Keratinocyte (primary cell): ENCODE data around the gene SHISA5. TPM values are rescaled to one million over a fixed set of nuclear protein-coding genes. Genes with fewer than 3 reads are reported as not detected.

ENCODE experiments used
- DNase-seq: peaks from one replicate; pipeline ENCODE4 v3.0.0-alpha.2; 2011; ENCODE audit warnings: low read depth, missing footprints, low spot score
- FAIRE-seq: peaks from 2 replicates; lab custom pipeline; 2011; peaks lifted over from hg19 to GRCh38; lab: Jason Lieb, UNC
- H2AFZ ChIP-seq: 2 replicates; pipeline ENCODE4 v1.6.0; 2012; ENCODE audit warnings: low read length, control low read depth, inconsistent platforms; ENCODE audit not compliant: control insufficient read depth
- H3K27ac ChIP-seq: 2 replicates; pipeline ENCODE4 v1.5.1; 2011; ENCODE audit warnings: low read length; ENCODE audit not compliant: control insufficient read depth, insufficient read depth
- H3K27me3 ChIP-seq: 3 replicates; pipeline ENCODE4 v1.6.0; 2011; ENCODE audit warnings: low read length; ENCODE audit not compliant: control insufficient read depth, insufficient read depth; ENCODE audit errors: extremely low read depth
- H3K36me3 ChIP-seq, 2 experiments: 2 replicates in 1 of 2; 3 replicates in 1 of 2; pipeline ENCODE4 v1.5.1; 2011; ENCODE audit warnings: low read length in 2 of 2, mild to moderate bottlenecking in 1 of 2; ENCODE audit not compliant: control insufficient read depth in 2 of 2, insufficient read depth in 2 of 2; ENCODE audit errors: extremely low read depth in 1 of 2
- H3K4me1 ChIP-seq: 3 replicates; pipeline ENCODE4 v1.5.1; 2011; ENCODE audit warnings: low read length; ENCODE audit not compliant: control insufficient read depth, insufficient read depth; ENCODE audit errors: extremely low read depth
- H3K4me2 ChIP-seq: 3 replicates; pipeline ENCODE4 v1.6.0; 2011; ENCODE audit warnings: low read depth, low read length; ENCODE audit not compliant: control insufficient read depth, insufficient read depth; ENCODE audit errors: extremely low read depth
- H3K4me3 ChIP-seq, 3 experiments: fragments of 200-600 bp in 1 of 3; sonication (generic) in 1 of 3; 2 replicates in 2 of 3; 3 replicates in 1 of 3; pipeline ENCODE4 v1.5.1; 2011 to 2016; ENCODE audit warnings: low read length in 3 of 3, mild to moderate bottlenecking in 3 of 3, control low read depth in 2 of 3, inconsistent platforms in 1 of 3, low read depth in 1 of 3, mixed read lengths in 1 of 3, mixed run types in 1 of 3, moderate library complexity in 1 of 3; ENCODE audit not compliant: control insufficient read depth in 2 of 3, insufficient read depth in 2 of 3; ENCODE audit errors: extremely low read depth in 1 of 3
- H3K79me2 ChIP-seq: 2 replicates; pipeline ENCODE4 v1.6.0; 2012; ENCODE audit warnings: low read length; ENCODE audit not compliant: control insufficient read depth, insufficient read depth
- H3K9ac ChIP-seq: 3 replicates; pipeline ENCODE4 v1.6.0; 2011; ENCODE audit warnings: low read length; ENCODE audit not compliant: control insufficient read depth, insufficient read depth; ENCODE audit errors: extremely low read depth
- H3K9me1 ChIP-seq: 3 replicates; pipeline ENCODE4 v1.6.0; 2011; ENCODE audit warnings: low read length; ENCODE audit not compliant: control insufficient read depth, insufficient read depth; ENCODE audit errors: extremely low read depth
- H3K9me3 ChIP-seq: 2 replicates; pipeline ENCODE4 v1.5.1; 2012; ENCODE audit warnings: low read depth, low read length; ENCODE audit not compliant: control insufficient read depth
- H4K20me1 ChIP-seq: 3 replicates; pipeline ENCODE4 v1.6.0; 2011; ENCODE audit warnings: low read length; ENCODE audit not compliant: control insufficient read depth, insufficient read depth; ENCODE audit errors: extremely low read depth
- EZH2 ChIP-seq: IDR thresholded peaks from one replicate; pipeline ENCODE4 v1.6.1; 2012; ENCODE audit warnings: inconsistent platforms, mild to moderate bottlenecking, low read length, moderate library complexity
- dilution Hi-C: fragments of 300-500 bp; cut with MboI; formaldehyde crosslinking; loops from one replicate; pipeline ENCODE4 v1.7.0; 2020; ENCODE audit warnings: low sequenced_read_pairs; ENCODE audit not compliant: extremely low pct_ligation_motif_present
- polyA plus RNA-seq, 5 experiments: library from polyadenylated mRNA; depleted of rRNA in 3 of 5; stranded (reverse) in 3 of 5; stranded (forward) in 1 of 5; unstranded in 1 of 5; fragments of >200 nt; gene quantifications; 1 replicate in 1 of 5; 2 replicates in 3 of 5; 3 replicates in 1 of 5; pipeline versions ENCODE4 v1.2.1 to v1.2.3, GENCODE V29; 2011 to 2012; ENCODE audit warnings: missing spikeins in 2 of 5, low read depth in 1 of 5, low replicate concordance in 1 of 5
- TF ChIP-seq, protein P1 (sequence below), 3 experiments: IDR thresholded peaks in 1 of 3; conservative IDR thresholded peaks in 1 of 3; optimal IDR thresholded peaks in 1 of 3; 2 replicates in 2 of 3; 3 replicates in 1 of 3; pipeline versions ENCODE3 to v1.5.1; 2011; ENCODE audit warnings: low read length in 3 of 3, mild to moderate bottlenecking in 3 of 3, moderate library complexity in 2 of 3, control low read depth in 1 of 3, inconsistent platforms in 1 of 3; ENCODE audit not compliant: insufficient read depth in 2 of 3; ENCODE audit errors: extremely low read depth in 1 of 3

Gene SHISA5
- polyA plus RNA-seq, 1 donor (not counting 4 experiments of a cell fraction or from before 2014, with no cell fraction given), result 94.4 TPM

DNA sequence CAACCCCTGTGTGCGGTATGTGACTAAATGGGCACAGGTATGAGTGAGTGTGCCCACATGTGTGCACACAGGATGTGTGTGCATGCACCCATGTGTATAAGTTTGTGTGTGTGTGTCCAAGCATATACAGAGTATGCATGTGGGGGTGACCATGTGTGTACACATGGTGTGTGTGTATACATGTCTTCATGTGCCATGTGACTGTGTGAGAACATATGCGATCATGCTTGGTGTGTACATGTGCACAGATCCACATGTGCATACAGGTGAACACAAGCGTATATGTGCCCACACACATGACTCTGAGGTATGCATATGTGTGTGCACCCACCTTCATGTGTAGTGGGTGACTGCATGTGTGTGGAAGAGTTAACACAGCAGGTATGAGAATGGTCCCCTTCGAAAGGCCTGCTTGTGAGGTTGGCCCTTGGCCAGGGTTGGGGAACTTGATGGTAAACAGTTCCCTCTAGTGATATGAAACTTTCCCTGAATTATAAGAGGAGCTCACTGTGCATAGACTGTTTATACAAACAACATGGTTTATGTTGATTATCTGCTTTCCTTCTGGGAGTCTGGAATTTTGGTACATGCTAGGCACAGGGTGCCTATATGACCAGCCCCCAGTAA is 42.3 kb upstream of the SHISA5 start:
- Histone ChIP-seq H3K27ac (no peak overlapping the region), H3K4me1 (no peaks in the 10 kb centered on the region), H3K27me3 (no peaks in the 10 kb centered on the region), H2AFZ (no peak overlapping the region), H3K9me3 (no peaks in the 10 kb centered on the region), H4K20me1 (no peaks in the 10 kb centered on the region), H3K4me2 (no peak overlapping the region), H3K9me1 (no peaks in the 10 kb centered on the region), H3K9ac (no peak overlapping the region), H3K36me3 (peaks cover 27 to 31% of the 10 kb centered on the region in 2 experiments), H3K4me3 (no peak overlapping the region), H3K79me2 (no peaks in the 10 kb centered on the region)
- FAIRE-seq, result no peak
- TF ChIP-seq, protein P1, sequence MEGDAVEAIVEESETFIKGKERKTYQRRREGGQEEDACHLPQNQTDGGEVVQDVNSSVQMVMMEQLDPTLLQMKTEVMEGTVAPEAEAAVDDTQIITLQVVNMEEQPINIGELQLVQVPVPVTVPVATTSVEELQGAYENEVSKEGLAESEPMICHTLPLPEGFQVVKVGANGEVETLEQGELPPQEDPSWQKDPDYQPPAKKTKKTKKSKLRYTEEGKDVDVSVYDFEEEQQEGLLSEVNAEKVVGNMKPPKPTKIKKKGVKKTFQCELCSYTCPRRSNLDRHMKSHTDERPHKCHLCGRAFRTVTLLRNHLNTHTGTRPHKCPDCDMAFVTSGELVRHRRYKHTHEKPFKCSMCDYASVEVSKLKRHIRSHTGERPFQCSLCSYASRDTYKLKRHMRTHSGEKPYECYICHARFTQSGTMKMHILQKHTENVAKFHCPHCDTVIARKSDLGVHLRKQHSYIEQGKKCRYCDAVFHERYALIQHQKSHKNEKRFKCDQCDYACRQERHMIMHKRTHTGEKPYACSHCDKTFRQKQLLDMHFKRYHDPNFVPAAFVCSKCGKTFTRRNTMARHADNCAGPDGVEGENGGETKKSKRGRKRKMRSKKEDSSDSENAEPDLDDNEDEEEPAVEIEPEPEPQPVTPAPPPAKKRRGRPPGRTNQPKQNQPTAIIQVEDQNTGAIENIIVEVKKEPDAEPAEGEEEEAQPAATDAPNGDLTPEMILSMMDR (optimal IDR thresholded peaks at IDR 0.05 in 1 of 3, IDR thresholded peaks at IDR 0.05 in 1 of 3, conservative IDR thresholded peaks at IDR 0.05 in 1 of 3; ENCODE audit: extremely low read depth in 1 of 3, insufficient read depth in 2 of 3, low read length in 3 of 3), result no peak
- no peak for TF ChIP-seq EZH2
- dilution Hi-C loops, result no loop called here
- DNase-seq, result no peak

DNA sequence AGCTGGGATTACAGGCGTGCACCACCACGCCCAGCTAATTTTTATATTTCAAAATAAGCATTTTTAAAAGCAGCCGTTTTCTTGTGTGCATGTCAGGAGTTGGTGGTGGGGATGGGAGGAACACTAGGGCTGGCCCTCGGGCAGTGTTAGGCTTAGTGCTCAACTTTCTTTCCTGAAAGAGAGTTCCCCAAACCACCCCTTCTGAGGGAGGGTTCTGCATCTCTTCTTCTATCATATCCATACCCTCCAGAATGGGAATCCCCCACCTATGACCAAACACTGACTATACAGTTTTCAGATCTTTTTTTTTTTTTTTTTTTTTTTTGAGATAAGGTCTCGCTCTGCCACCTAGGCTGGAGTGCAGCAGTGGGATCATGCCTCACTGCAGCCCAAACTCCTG is 40.2 kb upstream of the SHISA5 start:
- no peaks in the 10 kb centered on the region for H3K27me3 ChIP-seq
- no peak overlapping the region for H3K4me2 ChIP-seq
- no peak overlapping the region for H3K4me3 ChIP-seq
- H3K9me3 ChIP-seq, result no peaks in the 10 kb centered on the region
- no peaks in the 10 kb centered on the region for H3K4me1 ChIP-seq
- H3K9ac ChIP-seq, result no peak overlapping the region
- FAIRE-seq (no peak), DNase-seq (no peak)
- no peaks in the 10 kb centered on the region for H3K79me2 ChIP-seq
- no peak overlapping the region for H3K27ac ChIP-seq
- H3K36me3 ChIP-seq, result peaks cover 25 to 28% of the 10 kb centered on the region in 2 experiments
- H2AFZ ChIP-seq, result no peak overlapping the region
- dilution Hi-C loops, result no loop called here
- H4K20me1 ChIP-seq, result no peaks in the 10 kb centered on the region
- TF ChIP-seq, protein P1 (optimal IDR thresholded peaks at IDR 0.05 in 1 of 3, IDR thresholded peaks at IDR 0.05 in 1 of 3, conservative IDR thresholded peaks at IDR 0.05 in 1 of 3; ENCODE audit: extremely low read depth in 1 of 3, insufficient read depth in 2 of 3, low read length in 3 of 3), result no peak
- no peak for TF ChIP-seq EZH2
- H3K9me1 ChIP-seq, result no peaks in the 10 kb centered on the region
